ENCODE measurements around the gene EPX.

GRCh38 chr17:58144801-58145200, 47.7 kb upstream of the EPX start:
- no peak for TF ChIP-seq CTCF (IDR thresholded peaks at IDR 0.05)
- TF ChIP-seq POLR2A (IDR thresholded peaks at IDR 0.05): no peak
